HEK293T (cell line): Measurements from ENCODE around the gene DLST.

Experiments
- ARNT ChIP-seq: fragments of 450-650 bp; IDR thresholded peaks from 2 replicates; pipeline ENCODE4 v1.6.1; 2017; ENCODE audit warnings: mild to moderate bottlenecking
- CTBP1 ChIP-seq: fragments of 450-650 bp; IDR thresholded peaks from 2 replicates; pipeline ENCODE4 v1.6.1; 2016; ENCODE audit warnings: borderline replicate concordance
- SP1 ChIP-seq: fragments of 450-650 bp; IDR thresholded peaks from 2 replicates; pipeline ENCODE4 v1.6.1; 2017
- SUZ12 ChIP-seq: fragments of 450-650 bp; IDR thresholded peaks from 2 replicates; pipeline ENCODE4 v1.6.1; 2016; ENCODE audit warnings: mild to moderate bottlenecking

- TF ChIP-seq CTBP1 (no peak), ARNT (no peak), SUZ12 (no peak), SP1 (no peak)
These were observed 35.4 kb downstream of the DLST start for GRCh38 chr14:74917178-74917543.
